Femur (tissue), 1 donor: Measurements from ENCODE around the gene TTC7B.
A peak's percentile ranks its signal among the peaks of the same experiment; 100 is the strongest.

Source experiments
- DNase-seq: peaks from one replicate; pipeline ENCODE4 v3.0.0-alpha.2; 2017

The TTC7B gene

GRCh38 chr14:90697577-90698206, 118.5 kb downstream of the TTC7B start:
- peak; percentile 90 for DNase-seq

GRCh38 chr14:90697132-90697531, 119.1 kb downstream of the TTC7B start:
- DNase-seq = no peak

- no peak for DNase-seq
Measured at GRCh38 chr14:90696720-90697119, 119.5 kb downstream of the TTC7B start.

- DNase-seq = no peak
Measured at GRCh38 chr14:90695997-90696660, 120.1 kb downstream of the TTC7B start.

- DNase-seq = no peak
Measured at GRCh38 chr14:90693413-90693812, 122.8 kb downstream of the TTC7B start.

GRCh38 chr14:90692826-90693225, 123.4 kb downstream of the TTC7B start:
- no peak for DNase-seq

GRCh38 chr14:90692061-90692460, 124.2 kb downstream of the TTC7B start:
- no peak for DNase-seq

GRCh38 chr14:90691627-90692026, 124.6 kb downstream of the TTC7B start:
- no peak for DNase-seq

- DNase-seq = no peak
Measured at GRCh38 chr14:90687680-90688079, 128.6 kb downstream of the TTC7B start.

- DNase-seq = no peak
Measured at GRCh38 chr14:90682615-90683014, 133.6 kb downstream of the TTC7B start.

- no peak for DNase-seq
Measured at GRCh38 chr14:90681929-90682328, 134.3 kb downstream of the TTC7B start.

GRCh38 chr14:90678846-90679362, 137.3 kb downstream of the TTC7B start:
- DNase-seq = no peak

GRCh38 chr14:90678420-90678819, 137.8 kb downstream of the TTC7B start:
- DNase-seq = no peak

GRCh38 chr14:90677484-90678050, 138.7 kb downstream of the TTC7B start:
- DNase-seq = no peak

- DNase-seq = no peak
Measured at GRCh38 chr14:90676912-90677311, 139.3 kb downstream of the TTC7B start.

- DNase-seq = no peak
Measured at GRCh38 chr14:90676356-90676755, 139.9 kb downstream of the TTC7B start.

GRCh38 chr14:90675399-90675798, 140.8 kb downstream of the TTC7B start:
- no peak for DNase-seq

- DNase-seq = no peak
Measured at GRCh38 chr14:90674716-90675115, 141.5 kb downstream of the TTC7B start.

GRCh38 chr14:90674043-90674670, 142.1 kb downstream of the TTC7B start:
- DNase-seq = no peak

- no peak for DNase-seq
Measured at GRCh38 chr14:90671382-90672234, 144.6 kb downstream of the TTC7B start.

GRCh38 chr14:90669731-90670130, 146.5 kb downstream of the TTC7B start:
- no peak for DNase-seq

- DNase-seq = no peak
Measured at GRCh38 chr14:90666571-90666970, 149.7 kb downstream of the TTC7B start.
